H9 (cell line): ENCODE results near the gene HMCES. TPM values are rescaled to one million over a fixed set of nuclear protein-coding genes. Genes with fewer than 3 reads are reported as not detected.

Experiments
- DNase-seq: peaks from one replicate; pipeline ENCODE4 v3.0.0-alpha.2; 2017
- H2AFZ ChIP-seq: one replicate; pipeline ENCODE4 v1.6.1; 2013; ENCODE audit warnings: mild to moderate bottlenecking, low read length, control low read depth, moderate library complexity
- H2AK5ac ChIP-seq: 2 replicates; pipeline ENCODE4 v1.6.1; 2013; ENCODE audit warnings: low read length, control low read depth, mixed read lengths; ENCODE audit not compliant: insufficient read length
- H2BK120ac ChIP-seq: one replicate; pipeline ENCODE4 v1.6.1; 2013; ENCODE audit warnings: low read depth, mild to moderate bottlenecking, low read length, control low read depth, inconsistent platforms; ENCODE audit not compliant: poor library complexity, severe bottlenecking
- H2BK12ac ChIP-seq: 2 replicates; pipeline ENCODE4 v1.6.1; 2013; ENCODE audit warnings: low read length, control low read depth, mixed read lengths, low read depth; ENCODE audit not compliant: insufficient read length
- H2BK15ac ChIP-seq: 2 replicates; pipeline ENCODE4 v1.6.1; 2013; ENCODE audit warnings: low read depth, low read length, control low read depth
- H2BK20ac ChIP-seq: one replicate; pipeline ENCODE4 v1.6.1; 2013; ENCODE audit warnings: low read depth, mild to moderate bottlenecking, low read length, control low read depth, inconsistent platforms; ENCODE audit not compliant: poor library complexity, severe bottlenecking
- H2BK5ac ChIP-seq: 2 replicates; pipeline ENCODE4 v1.6.1; 2013; ENCODE audit warnings: low read length, control low read depth, mixed read lengths; ENCODE audit not compliant: insufficient read length
- H3K14ac ChIP-seq: 2 replicates; pipeline ENCODE4 v1.6.1; 2013; ENCODE audit warnings: low read length, control low read depth; ENCODE audit not compliant: insufficient read depth
- H3K18ac ChIP-seq: 2 replicates; pipeline ENCODE4 v1.6.1; 2013; ENCODE audit warnings: low read depth, mild to moderate bottlenecking, mixed read lengths, low read length, control low read depth; ENCODE audit not compliant: insufficient read length
- H3K23ac ChIP-seq: 2 replicates; pipeline ENCODE4 v1.6.1; 2013; ENCODE audit warnings: low read length, control low read depth, mixed read lengths, low read depth; ENCODE audit not compliant: insufficient read length
- H3K23me2 ChIP-seq: 2 replicates; pipeline ENCODE4 v1.6.1; 2013; ENCODE audit warnings: low read depth, mild to moderate bottlenecking, mixed read lengths, low read length, control low read depth; ENCODE audit not compliant: insufficient read length, poor library complexity, severe bottlenecking
- H3K27ac ChIP-seq: 2 replicates; pipeline ENCODE4 v1.5.1; 2013; ENCODE audit warnings: low read length, control low read depth, mixed read lengths, low read depth; ENCODE audit not compliant: insufficient read length
- H3K27me3 ChIP-seq: 2 replicates; pipeline ENCODE4 v1.6.1; 2013; ENCODE audit warnings: low read length, control low read depth, inconsistent platforms; ENCODE audit not compliant: insufficient read depth
- H3K4ac ChIP-seq: 2 replicates; pipeline ENCODE4 v1.6.1; 2013; ENCODE audit warnings: low read depth, mild to moderate bottlenecking, control low read depth, inconsistent platforms, low read length, moderate library complexity
- H3K4me1 ChIP-seq: 2 replicates; pipeline ENCODE4 v1.6.1; 2013; ENCODE audit warnings: low read length, control low read depth, inconsistent platforms; ENCODE audit not compliant: insufficient read depth
- H3K4me2 ChIP-seq: 2 replicates; pipeline ENCODE4 v1.6.1; 2013; ENCODE audit warnings: low read length, control low read depth, mixed read lengths; ENCODE audit not compliant: insufficient read length, insufficient read depth
- H3K56ac ChIP-seq: 2 replicates; pipeline ENCODE4 v1.6.1; 2013; ENCODE audit warnings: low read depth, mild to moderate bottlenecking, mixed read lengths, low read length, control low read depth; ENCODE audit not compliant: insufficient read length
- H3K79me1 ChIP-seq: 2 replicates; pipeline ENCODE4 v1.6.1; 2013; ENCODE audit warnings: low read depth, mild to moderate bottlenecking, moderate library complexity, low read length, control low read depth, inconsistent platforms; ENCODE audit not compliant: insufficient read depth, poor library complexity, severe bottlenecking
- H3K79me2 ChIP-seq: 2 replicates; pipeline ENCODE4 v1.6.1; 2013; ENCODE audit warnings: low read length, control low read depth, inconsistent platforms; ENCODE audit not compliant: insufficient read depth
- H3K9ac ChIP-seq: 2 replicates; pipeline ENCODE4 v1.6.1; 2013; ENCODE audit warnings: low read length, control low read depth, mixed read lengths; ENCODE audit not compliant: insufficient read length; ENCODE audit errors: extremely low read depth
- H3K9me3 ChIP-seq: one replicate; pipeline ENCODE4 v1.6.1; 2013; ENCODE audit warnings: low read depth, low read length, inconsistent platforms; ENCODE audit not compliant: control insufficient read depth
- H3T11ph ChIP-seq: one replicate; pipeline ENCODE4 v1.6.1; 2013; ENCODE audit warnings: mild to moderate bottlenecking, low read length, control low read depth, inconsistent platforms
- H4K20me1 ChIP-seq: one replicate; pipeline ENCODE4 v1.6.1; 2013; ENCODE audit not compliant: control insufficient read depth, insufficient read length, insufficient read depth
- H4K5ac ChIP-seq: 2 replicates; pipeline ENCODE4 v1.6.1; 2013; ENCODE audit warnings: low read depth, mild to moderate bottlenecking, mixed read lengths, low read length, control low read depth; ENCODE audit not compliant: insufficient read length
- H4K8ac ChIP-seq: replicated peaks from 2 replicates; pipeline ENCODE4 v1.6.1; 2013; ENCODE audit warnings: low read length, control low read depth, mixed read lengths, low read depth; ENCODE audit not compliant: insufficient read length
- H4K91ac ChIP-seq: 2 replicates; pipeline ENCODE4 v1.6.1; 2013; ENCODE audit warnings: low read depth, mild to moderate bottlenecking, moderate library complexity, mixed read lengths, low read length, control low read depth; ENCODE audit not compliant: insufficient read length
- H3K27ac Mint-ChIP-seq, 3 experiments: 2 replicates in 2 of 3; 3 replicates in 1 of 3; pipeline ENCODE4 v1.8.0; 2020 to 2021; ENCODE audit warnings: mixed read lengths in 3 of 3, mild to moderate bottlenecking in 1 of 3, moderate library complexity in 1 of 3
- H3K27me3 Mint-ChIP-seq: 2 replicates; pipeline ENCODE4 v1.8.0; 2021; ENCODE audit warnings: low read depth, mild to moderate bottlenecking, moderate library complexity, mixed read lengths
- H3K36me3 Mint-ChIP-seq, 3 experiments: 2 replicates in 2 of 3; 3 replicates in 1 of 3; pipeline ENCODE4 v1.8.0; 2020 to 2021; ENCODE audit warnings: low read depth in 3 of 3, mixed read lengths in 3 of 3; ENCODE audit not compliant: insufficient read depth in 1 of 3
- H3K4me1 Mint-ChIP-seq, 2 experiments: 2 replicates each; pipeline ENCODE4 v1.8.0; 2020; ENCODE audit warnings: mixed read lengths in 2 of 2
- H3K4me3 Mint-ChIP-seq, 2 experiments: 2 replicates in 1 of 2; 3 replicates in 1 of 2; pipeline ENCODE4 v1.8.0; 2020 to 2021; ENCODE audit warnings: mild to moderate bottlenecking in 2 of 2, mixed read lengths in 2 of 2, moderate library complexity in 1 of 2
- H3K9me3 Mint-ChIP-seq, 2 experiments: 2 replicates in 1 of 2; 3 replicates in 1 of 2; pipeline ENCODE4 v1.8.0; 2020; ENCODE audit warnings: mild to moderate bottlenecking in 2 of 2, mixed read lengths in 2 of 2, moderate library complexity in 1 of 2
- CTCF ChIP-seq: fragments of 200-600 bp; sonication (generic); conservative IDR thresholded peaks from 3 replicates; pipeline ENCODE4 v1.8.0; 2021; ENCODE audit warnings: antibody characterized with exemption, mild to moderate bottlenecking
- WGBS: extraction: QIAGEN DNeasy Blood & Tissue Kit; methylation state at CpG from one replicate; pipeline ENCODE4 v1.1.7; 2013; ENCODE audit warnings: missing lambda C conversion rate, low lambda C conversion rate, mixed read lengths; ENCODE audit not compliant: insufficient read length; ENCODE audit errors: extremely low coverage; 5-methylcytosine and 5-hydroxymethylcytosine counted together
- total RNA-seq: library from RNA; stranded (reverse); gene quantifications from 2 replicates; pipeline ENCODE4 v1.2.1, GENCODE V29; 2021

Gene HMCES
- total RNA-seq, 1 experiment from 2014 or later: 52.4 TPM

- no peak overlapping the region for H4K5ac ChIP-seq
- no CpG with 5 or more reads among the region's 13 CpGs for whole genome bisulfite sequencing
- no peak overlapping the region for H3K27ac ChIP-seq
- no peak overlapping the region for H4K91ac ChIP-seq
- no peak overlapping the region for H2BK5ac ChIP-seq
- H4K8ac ChIP-seq: no peak overlapping the region
- no peak overlapping the region for H3T11ph ChIP-seq
- H3K18ac ChIP-seq: no peak overlapping the region
- peak overlapping the region; percentile 41 for H3K4me2 ChIP-seq
- no peak overlapping the region for H2BK15ac ChIP-seq
- 0 out of 7 replicates have a peak overlapping the region, but pooled peaks of 1 of the 3 experiments have one; percentile 18 for H3K27ac Mint-ChIP-seq
- no peaks in the 10 kb centered on the region for H3K9me3 ChIP-seq
- no peak overlapping the region for H3K56ac ChIP-seq
- no peak overlapping the region for H3K14ac ChIP-seq
- no peaks in the 10 kb centered on the region for H3K4me1 ChIP-seq
- H3K9ac ChIP-seq: no peak overlapping the region
- 0 out of 7 replicates have a peak, but pooled peaks cover 0 to 3% (median 0%) of the 10 kb centered on the region in 3 experiments for H3K36me3 Mint-ChIP-seq
- TF ChIP-seq CTCF: no peak
- no peak overlapping the region for H2AK5ac ChIP-seq
- H3K23me2 ChIP-seq: peaks cover 7% of the 10 kb centered on the region
- no peaks in the 10 kb centered on the region for H3K79me1 ChIP-seq
- no peaks in the 10 kb centered on the region for H3K27me3 ChIP-seq
- peak overlapping the region; percentile 45 to 62; a peak in 4 of 5 replicates for H3K4me3 Mint-ChIP-seq
- peaks cover 19% of the 10 kb centered on the region for H3K27me3 Mint-ChIP-seq
- H2BK12ac ChIP-seq: no peak overlapping the region
- DNase-seq: peak; percentile 87
- no peak overlapping the region for H2AFZ ChIP-seq
- H3K23ac ChIP-seq: no peak overlapping the region
- peaks cover 11 to 14% of the 10 kb centered on the region in 2 experiments; a peak in 4 of 5 replicates for H3K9me3 Mint-ChIP-seq
- H2BK120ac ChIP-seq: no peak overlapping the region
- H4K20me1 ChIP-seq: no peaks in the 10 kb centered on the region
- no peak overlapping the region for H2BK20ac ChIP-seq
- no peaks in the 10 kb centered on the region for H3K79me2 ChIP-seq
- H3K4ac ChIP-seq: no peak overlapping the region
- peaks cover 16 to 19% of the 10 kb centered on the region in 2 experiments for H3K4me1 Mint-ChIP-seq
These were observed 66.0 kb downstream of the HMCES start for GRCh38 chr3:129344540-129345220.
